Measurements from ENCODE around the gene PDLIM5.

GRCh38 chr4:94678896-94679295 is 227.2 kb downstream of the PDLIM5 start:
- TF ChIP-seq CTCF (IDR thresholded peaks at IDR 0.05) (no peak), POLR2A (IDR thresholded peaks at IDR 0.05) (no peak)

Data from vagina (tissue), 2 donors.